ENCODE measurements around the gene DNAJB12.
A peak's percentile ranks its signal among the peaks of the same experiment; 100 is the strongest.
"Not testable (repeated sequence)": the region's sequence is repeated elsewhere in the genome, so short reads cannot be mapped to it uniquely, and the experiment has no call there.

DNAJB12 gene

DNA sequence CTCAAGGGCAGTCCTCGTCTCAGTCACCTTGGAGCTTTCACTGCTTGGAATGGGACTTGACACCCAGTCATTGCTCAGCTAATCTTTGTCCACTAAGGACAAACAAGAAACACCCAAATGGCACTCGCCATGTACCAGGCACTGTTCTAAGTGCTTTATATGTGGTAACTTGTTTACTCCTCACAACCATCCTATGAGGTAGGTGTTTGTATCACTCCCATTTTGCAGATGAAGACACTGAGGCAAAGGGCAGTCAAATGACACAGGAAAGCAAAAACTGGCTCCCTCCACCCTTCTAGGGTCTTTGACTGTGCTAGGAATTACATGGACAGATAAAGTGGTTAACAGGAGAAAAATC lies 24.7 kb downstream of the DNAJB12 start:
- no peak for DNase-seq

DNA sequence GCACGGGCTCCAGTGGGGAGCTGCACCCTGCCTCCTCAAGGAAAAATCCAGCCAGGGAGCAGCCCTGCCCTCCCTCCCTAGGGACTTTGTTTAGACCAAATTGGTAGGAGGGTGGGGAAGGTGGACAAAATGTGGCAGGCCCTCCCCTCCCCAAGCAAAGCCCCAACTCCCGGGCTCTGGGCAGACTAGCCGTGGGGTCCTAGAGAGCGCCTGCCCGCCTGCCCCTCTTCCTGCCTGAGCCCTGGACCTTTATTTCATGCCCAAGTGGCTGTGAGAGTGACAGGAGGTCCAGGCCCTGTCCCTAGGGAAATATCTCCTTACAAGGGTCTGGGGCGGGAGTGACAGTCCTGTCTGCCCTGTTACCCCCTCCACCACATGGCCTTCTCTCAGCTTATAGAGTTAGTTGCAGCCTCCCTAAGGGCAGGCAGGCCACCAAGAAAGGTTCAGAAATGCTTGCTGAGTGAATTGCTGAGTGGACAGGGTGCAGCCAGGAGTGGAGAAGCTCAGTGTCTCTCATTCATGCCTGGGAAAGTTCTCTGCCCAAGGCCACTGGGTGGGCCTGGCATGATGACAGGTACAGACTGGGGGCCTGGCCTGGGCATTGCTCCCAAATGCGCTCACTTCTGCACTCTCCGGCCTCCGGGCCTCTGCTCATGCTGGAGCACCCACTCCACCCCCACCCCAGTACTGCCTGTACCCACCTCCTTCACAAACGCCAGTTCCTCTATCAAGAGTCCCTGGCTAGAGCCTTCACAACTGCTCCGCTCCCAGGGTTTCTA lies 25.2 kb downstream of the DNAJB12 start:
- DNase-seq, result peak; percentile 61

DNA sequence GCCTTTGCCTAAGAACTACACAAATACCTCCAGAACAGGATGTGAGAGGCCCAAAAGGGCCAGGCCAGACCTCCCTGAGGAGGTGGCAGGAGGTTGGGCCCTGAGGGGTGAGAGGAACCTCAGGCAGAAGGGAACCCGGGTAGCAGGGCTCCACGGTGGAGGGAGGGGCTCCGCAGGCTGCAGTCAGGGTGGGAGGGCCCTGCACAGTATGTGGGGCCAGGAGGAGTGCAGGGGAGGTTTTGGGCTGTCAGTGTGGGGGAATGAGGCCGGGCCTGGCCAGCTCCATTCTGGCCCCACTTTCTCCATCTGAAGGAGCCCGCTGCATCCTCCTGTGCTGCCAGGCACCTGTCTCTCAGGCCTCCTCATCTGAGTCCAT lies 25.9 kb downstream of the DNAJB12 start:
- DNase-seq, result peak; percentile 55

DNA sequence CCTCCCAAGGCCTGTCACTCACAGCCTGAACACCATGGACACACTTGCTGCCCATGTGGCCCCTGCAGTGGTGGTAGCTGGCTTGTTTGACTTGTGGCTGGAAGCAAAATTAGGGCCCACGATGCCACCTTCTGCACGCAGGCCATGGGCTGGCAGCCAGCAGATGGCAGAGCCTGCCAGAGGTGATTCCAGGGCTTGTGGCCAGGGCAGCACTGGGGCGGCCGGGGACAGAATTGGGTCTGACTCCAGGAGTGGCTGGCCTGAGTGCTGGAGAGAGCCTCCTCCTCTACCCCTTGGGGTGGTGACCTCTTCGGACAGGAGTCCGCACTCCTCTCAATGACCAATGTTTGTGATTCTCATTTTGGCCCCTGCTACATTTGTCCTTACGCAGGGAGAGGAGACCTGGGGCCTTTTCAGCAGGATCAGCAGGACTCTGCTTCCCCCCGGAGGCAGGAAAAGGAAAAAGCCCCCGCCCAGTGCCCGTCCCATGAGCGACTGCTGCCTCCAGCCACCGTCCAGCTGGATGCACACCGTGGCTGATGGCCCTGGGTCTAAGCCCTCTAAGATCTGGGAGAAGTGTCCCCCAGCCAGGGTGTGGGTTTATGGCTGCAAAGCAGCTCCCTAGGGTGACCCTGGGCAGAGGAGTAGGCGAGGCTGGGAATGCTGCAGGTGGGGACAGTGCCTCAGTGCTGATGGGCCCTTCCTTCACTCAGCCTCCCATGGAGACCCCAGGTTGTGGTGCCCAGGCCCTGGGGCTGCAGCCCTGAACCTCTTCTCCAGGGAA lies 26.5 kb downstream of the DNAJB12 start:
- DNase-seq, result peak; percentile 90

DNA sequence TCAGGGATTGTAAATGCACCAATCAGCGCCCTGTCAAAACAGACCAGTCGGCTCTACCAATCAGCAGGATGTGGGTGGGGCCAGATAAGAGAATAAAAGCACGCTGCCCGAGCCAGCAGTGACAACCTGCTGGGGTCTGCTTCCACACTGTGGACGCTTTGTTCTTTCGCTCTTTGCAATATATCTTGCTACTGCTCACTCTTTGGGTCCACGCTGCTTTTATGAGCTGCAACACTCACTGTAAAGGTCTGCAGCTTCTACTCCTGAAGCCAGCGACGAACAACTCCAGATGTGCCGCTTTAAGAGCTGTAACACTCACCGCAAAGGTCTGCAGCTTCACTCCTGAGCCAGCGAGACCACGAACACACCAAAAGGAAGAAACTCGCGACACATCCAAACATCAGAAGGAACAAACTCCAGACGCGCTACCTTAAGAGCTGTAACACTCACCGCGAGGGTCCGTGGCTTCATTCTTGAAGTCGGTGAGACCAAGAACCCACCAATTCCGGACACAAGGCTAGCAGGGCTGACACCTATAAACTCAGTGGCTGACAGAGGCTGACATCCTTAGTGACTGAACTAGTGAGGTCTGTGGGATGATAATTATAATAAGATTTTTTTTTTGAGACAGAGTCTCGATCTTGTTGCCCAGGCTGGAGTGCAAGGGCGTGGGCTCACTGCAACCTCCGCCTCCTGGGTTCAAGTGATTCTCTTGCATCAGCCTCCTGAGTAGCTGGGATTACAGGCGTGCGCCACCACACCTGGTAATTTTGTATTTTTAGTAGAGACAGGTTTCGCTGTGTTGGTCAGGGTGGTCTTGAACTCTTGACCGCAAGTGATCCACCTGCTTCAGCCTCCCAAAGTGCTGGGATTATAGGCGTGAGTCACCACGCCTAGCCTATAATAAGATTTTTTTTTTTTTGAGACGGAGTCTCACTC lies 27.8 kb downstream of the DNAJB12 start:
- DNase-seq, result not testable (repeated sequence)

DNA sequence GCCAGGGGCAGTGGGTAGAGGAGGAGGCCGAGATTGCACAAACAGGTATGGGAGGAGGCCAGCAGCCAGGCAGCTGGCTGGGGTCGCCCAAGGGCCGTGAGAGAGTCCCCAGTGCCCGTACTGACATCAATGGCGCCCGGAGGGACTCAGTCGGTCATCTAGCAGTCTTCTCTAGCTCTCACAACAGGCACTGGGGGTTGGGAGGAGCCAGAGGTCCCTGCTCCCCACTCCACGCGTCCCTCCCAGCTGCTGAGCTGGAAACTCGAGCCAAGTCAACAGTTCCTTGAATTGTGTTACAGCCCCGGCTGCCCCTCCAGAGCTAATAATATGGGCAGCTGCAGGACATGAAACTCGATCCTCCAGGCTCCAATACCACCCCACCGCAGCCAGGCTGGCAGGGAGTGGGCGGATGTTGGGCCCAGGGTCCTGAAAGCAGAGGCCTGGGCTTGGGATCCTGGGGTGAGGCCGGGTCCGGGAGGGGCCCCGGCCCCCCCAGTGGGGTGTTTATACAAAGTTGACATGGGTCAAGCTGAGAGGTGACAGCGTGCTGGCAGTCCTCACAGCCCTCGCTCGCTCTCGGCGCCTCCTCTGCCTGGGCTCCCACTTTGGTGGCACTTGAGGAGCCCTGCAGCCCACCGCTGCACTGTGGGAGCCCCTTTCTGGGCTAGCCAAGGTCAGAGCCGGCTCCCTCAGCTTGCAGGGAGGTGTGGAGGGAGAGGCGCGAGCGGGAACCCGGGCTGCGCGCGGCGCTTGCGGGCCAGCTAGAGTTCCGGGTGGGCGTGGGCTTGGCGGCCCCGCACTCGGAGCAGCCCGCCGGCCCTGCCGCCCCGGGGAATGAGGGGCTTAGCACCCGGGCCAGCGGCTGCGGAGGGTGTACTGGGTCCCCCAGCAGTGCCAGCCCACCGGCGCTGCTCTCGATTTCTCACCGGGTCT lies 29.2 kb downstream of the DNAJB12 start:
- DNase-seq, result peak; percentile 75

DNA sequence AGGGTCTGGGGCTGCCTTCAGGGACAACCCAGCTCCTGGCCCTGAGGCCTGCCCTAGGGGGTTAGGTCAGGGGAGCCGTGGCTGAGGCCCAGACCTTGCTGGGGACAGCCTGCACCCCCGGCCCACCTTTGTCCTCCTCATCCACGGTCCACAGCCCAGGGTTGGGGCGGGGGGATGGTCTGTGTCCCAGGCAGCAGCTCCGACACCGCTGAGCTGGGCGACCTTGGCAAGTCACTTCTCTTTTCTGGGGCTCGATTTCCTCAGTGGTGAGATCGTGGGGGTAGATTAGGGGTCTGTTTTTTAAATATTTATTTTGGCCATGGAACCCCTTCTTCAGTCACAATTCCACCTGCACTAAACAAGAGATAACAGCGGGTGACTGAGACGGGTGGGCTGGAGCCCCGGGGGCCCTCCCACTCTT lies 30.9 kb downstream of the DNAJB12 start:
- DNase-seq, result no peak

DNA sequence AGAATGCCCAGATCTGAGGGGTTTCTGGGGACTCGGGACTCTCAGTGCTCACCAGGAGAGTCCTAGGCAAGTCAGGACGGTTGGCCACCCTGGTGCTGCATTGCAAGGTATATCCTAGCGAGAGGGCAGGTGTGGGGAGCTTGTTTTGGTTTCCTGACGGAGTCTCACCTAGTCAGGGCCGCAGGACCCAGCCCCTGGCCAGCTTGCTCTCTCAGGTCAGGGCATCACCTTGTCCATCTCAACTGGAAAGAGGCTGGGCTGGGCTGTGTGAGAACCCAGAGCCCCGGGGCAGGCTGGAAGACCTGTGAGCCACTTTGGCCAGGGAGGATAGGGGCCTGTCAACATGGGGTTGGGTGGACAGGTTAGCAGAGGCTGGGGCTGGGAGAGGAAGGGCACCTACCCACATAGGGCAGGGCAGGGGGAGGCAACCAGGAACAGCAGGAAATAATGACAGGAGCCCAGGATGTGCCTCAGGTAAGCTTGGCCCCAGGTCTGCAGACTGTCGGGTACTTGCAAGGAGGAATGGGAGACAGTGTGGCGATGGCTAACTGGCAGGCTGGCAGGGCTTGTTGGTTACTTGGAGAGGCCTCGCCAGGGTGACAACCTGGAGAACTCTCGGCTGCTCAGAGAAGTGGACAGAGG lies 31.5 kb downstream of the DNAJB12 start:
- peak; percentile 58 for DNase-seq

DNA sequence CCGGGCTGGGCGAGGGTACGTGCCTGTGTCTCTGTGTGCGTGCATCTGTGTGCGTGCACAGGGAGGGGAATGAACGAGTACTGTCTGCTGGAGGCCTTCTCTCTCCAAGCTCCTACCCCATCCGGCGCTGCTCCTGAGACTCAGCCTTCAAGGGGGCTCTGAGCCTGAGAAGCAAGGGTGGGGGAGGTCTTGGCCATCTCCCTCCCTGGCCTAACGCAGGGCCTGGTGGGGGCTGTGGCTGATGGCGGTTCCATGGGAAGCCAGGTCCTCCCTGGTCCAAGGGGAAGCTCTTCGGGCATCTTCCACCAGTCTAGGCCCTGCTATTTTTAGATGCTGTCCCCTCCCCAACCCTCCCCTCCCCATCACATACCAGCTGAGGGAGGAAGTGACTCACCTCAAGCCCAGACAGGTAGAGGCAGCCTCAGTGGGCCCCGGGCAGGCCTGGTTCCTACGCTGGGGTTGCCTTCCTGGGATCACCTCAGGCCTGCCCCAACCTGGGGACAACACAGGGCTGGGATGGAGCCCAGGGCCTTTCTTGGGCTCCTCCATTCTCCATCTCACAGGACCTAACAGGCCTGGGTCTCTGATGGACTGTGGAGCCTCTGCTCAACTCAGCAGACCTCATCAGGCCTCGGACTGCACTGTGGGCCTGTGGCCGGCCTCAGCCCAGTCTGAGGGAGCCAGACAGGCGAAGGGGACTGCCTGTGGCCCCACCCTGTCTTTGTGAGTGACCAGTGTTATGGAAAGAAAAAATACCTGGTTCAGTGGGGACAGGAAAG lies 32.2 kb downstream of the DNAJB12 start:
- peak; percentile 86 for DNase-seq

DNA sequence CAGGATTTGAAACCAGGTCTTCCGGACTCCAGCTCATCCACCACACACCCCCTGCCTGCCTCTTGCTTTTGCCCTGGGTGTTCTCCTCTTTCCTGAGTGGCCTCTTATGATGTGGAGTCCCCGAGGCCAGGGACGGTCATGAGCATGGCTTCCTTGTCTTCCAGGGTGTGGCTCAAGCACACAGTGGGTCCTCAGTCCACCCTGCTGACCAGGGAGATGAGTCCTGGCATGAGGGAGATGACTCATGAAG lies 32.8 kb downstream of the DNAJB12 start:
- no peak for DNase-seq

DNA sequence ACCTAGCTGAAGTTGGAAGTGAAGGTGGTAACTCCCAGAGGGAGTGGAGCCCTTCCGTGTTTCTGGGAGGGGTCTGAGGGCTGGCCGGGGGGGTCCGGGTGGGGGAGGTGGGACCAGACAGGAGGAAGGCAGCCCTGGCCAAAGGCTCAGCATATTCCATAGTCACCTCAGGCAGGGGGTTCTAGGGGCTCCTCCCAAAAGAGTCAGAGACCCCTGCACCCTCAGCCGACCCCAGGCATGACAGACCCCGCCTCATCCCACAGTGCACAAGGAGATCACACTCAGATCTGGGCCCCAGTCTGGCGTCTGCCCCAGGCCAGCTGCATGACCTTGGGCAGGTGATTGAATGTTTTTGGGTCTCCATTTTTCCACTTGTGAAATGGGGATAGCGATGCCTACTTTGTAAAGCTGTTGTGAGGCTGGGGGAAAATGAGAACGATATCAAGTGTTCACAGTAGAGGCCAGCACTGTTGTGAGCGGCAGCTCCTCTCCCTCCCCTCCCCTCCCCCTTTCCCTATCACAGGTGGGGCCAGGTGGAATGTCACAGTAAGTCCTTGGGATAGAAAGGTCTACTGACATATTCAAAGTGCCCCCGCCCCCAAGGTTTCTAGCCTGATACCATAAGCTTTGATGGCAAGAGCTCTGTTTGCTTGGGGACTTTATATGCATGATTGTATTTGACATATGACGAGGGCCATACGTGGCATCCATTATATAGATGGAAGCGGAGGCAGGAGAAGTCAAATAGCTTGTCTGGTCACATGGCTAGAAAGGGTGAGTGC lies 33.3 kb downstream of the DNAJB12 start:
- DNase-seq, result peak; percentile 64

DNA sequence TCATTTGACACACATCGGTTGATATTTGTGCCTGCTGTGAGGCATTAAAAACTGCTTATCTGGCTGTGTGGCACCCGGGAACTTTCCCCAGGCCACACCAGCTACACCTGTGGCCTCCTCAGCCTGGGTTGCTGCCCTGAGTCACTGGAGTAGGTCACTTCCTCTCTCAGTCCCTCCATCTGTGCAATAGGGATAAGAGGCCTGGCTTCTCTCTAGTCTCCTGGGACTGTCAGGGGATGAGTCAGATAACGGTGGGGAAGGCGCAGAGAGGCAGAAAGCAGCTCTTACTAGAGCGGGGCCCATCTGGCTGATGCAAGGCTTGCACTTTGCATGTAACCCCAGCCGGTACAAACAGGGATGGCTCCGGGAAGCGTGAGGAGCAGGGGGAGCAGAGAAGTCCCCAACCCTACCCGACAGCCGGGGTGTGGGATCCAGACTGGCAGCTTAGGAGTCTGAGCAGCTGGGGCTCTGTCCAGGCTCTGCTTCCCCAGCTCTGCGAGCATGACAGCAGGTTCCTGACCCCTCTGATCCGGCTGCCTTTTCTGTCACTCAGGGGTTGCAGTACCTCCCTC lies 34.0 kb downstream of the DNAJB12 start:
- DNase-seq, result peak; percentile 99

DNA sequence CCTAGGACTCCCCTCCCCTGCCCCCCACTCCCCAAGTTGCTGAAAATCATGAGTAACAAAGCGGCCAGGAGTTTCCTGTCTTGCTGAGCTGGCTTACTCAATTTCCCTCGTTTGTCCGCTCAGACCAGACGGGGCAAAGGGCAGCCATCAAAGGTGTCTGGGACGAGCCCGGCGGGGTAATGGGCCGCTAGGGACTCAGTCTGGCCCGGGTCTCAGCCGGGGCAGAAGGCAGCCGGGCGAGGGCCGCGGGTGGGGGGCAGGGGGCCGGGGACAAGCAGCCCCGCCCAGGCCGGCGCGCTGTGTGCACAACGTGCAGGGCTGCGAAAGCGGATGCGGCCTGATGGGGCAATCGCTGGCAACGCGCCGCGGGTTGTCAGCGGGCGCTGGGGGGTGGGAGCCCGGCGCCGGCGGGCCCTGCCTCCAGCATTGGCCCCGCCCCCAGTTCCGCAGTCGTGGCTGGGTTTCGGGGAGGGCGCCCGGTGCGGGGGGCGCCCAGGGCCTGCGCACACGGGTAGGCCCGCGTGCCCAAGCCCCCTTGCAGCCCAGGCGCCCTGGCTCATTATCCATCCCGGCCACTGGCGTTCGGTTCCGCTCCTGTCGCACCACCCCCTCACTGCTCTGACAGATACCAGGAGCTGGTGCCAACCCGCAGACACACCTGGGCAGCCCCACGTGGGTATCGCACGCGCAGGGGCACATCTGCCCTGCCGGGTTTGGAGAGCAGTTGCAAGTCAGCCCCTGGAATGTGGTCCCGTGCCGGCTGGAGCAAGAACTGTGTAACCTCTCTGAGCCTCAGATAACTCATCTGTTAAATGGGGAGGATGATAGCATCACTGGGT lies 35.1 kb downstream of the DNAJB12 start:
- DNase-seq, result peak; percentile 96

DNA sequence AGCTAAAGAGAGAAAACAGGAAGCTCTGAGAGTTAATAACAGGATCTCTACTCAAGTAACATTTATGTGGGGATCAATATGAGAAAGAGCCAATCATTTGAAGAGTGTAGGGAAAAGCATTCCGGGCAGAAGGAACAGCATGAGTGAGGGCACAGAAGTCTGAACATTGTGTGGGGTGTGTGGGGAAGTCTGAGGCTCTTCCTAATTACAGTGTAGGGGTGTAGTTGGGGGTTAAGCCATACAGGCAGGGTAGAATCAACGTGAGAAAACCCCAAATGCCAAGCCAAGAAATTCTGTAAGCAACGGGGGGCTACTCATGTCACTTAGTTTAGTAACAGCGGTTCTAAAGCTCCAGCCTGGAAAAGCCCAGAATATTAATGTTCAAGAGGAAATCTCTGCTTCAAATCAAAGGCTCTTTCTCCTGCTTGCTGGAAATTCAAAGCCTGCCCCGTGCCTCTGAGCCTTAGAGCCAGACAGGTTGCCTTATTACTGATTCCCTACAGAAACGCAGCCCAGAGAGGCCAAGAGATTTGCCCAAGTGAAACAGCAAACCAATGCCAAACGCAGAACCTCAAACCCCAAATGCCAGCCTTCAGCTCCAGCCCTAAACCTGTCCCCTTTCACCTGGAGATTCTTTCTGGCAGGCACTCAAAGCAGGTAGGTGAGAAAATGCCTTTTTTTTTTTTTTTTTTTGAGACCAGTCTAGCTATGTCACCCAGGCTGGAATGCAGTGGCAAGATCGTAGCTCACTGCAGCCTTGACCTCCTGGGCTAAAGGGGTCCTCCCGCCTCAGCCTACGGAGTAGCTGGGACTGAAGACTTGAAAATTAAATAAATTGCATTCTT lies 36.1 kb downstream of the DNAJB12 start:
- peak; percentile 71 for DNase-seq

DNA sequence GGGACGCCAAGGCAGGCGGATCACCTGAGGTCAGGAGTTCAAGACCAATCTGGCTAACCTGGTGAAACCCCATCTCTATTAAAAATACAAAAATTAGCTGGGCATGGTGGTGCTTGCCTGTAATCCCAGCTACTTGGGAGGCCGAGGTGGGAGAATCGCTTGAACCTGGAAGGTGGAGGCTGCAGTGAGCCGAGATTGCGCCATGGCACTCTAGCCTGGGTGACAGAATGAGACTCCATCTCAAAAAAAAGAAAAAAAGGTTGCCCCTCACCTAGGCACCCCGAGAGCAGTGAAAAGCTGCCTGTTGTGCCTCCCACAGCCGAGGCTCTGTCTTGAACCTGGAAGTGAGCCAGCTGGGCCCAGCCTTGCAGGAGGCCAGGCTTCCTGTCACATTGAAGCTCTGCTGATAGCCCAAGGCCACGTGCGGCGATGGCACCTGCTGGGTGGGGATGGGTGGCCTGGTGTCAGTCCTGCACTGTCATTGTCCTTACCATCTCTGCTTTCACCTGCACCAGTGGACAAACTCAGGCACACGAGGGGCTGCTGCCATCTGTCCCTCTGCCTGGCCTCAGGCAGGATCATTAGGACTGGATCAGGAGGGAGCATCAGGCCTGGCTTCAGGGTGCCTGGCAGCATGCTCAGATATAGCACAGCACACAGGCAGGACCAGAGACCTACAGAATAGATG lies 37.8 kb downstream of the DNAJB12 start:
- no peak for DNase-seq

DNA sequence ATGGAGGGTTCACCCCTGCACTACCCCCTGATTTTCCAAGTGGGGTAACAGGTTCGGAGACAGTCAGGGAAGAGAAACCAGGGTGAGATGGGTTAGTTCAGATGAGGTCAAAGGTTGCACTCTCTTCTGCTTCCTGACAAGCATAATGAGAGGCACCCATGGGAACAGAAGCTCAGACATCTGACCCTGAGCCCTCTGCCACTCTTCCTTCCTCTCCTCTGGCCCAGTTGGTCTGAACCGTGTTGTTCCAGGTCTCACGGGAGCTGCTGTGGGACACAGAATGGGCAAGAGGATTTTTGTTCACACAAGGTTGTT lies 38.4 kb downstream of the DNAJB12 start:
- no peak for DNase-seq

DNA sequence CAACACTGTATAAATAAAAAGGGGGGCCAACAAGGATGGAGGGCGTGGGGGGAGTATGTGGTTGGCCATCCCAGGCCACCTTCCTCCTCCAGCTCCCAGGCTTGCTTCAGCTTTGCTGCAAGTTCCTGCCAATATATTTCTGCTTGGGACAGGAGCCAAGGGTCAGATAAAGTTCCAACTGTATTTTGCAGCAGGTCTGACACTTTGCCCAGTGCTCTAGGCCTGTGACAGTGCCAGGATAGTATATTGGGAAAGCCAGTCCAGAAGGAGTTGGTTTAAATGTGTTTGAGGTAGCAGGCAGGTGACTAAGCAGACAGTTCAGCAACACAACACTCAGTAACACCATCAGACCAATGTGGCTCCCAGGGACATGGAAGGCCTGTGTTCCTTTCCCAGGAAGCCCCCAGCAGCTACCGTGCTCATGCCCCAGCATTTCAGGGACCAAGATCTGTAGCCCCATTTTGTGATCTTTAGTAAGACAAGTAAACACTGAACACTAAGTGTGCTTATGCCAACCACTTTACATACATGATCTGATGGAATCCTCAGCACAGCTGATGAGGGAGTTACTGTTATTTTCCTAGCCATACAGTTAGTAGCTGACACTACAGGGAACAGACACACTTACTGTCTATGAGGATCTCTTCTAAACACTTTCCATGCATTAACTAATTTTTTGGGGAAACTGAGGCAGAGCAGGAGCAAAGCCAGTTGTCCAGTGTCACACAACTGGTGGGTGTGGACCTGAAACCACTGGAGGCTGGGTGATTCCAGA lies 38.9 kb downstream of the DNAJB12 start:
- no peak for DNase-seq
